ENCODE measurements around the gene PDXK.

Gene PDXK

GRCh38 chr21:43771698-43772424, 52.9 kb downstream of the PDXK start:
- no peak overlapping the region for H3K27ac ChIP-seq
- H3K9me3 ChIP-seq = no peaks in the 10 kb centered on the region
- H3K4me3 ChIP-seq (ENCODE audit: low read depth in 1 of 2, low read length in 1 of 2) = no peak overlapping the region
- H3K36me3 ChIP-seq = peaks cover 21% of the 10 kb centered on the region
- H3K4me1 ChIP-seq (ENCODE audit: control insufficient read depth in 1 of 2, insufficient read depth in 1 of 2, low read depth in 1 of 2, low read length in 1 of 2) = peaks cover 24 to 28% of the 10 kb centered on the region in 2 experiments
- no peak for TF ChIP-seq CTCF (IDR thresholded peaks at IDR 0.05)
- H3K27me3 ChIP-seq = peaks cover 18% of the 10 kb centered on the region

GRCh38 chr21:43772425-43772821, 53.5 kb downstream of the PDXK start:
- no peak for TF ChIP-seq CTCF (IDR thresholded peaks at IDR 0.05)
- no peaks in the 10 kb centered on the region for H3K9me3 ChIP-seq
- no peak overlapping the region for H3K27ac ChIP-seq
- H3K27me3 ChIP-seq = peaks cover 18% of the 10 kb centered on the region
- peaks cover 21% of the 10 kb centered on the region for H3K36me3 ChIP-seq
- no peak overlapping the region for H3K4me3 ChIP-seq (ENCODE audit: low read depth in 1 of 2, low read length in 1 of 2)
- peaks cover 24 to 28% of the 10 kb centered on the region in 2 experiments for H3K4me1 ChIP-seq (ENCODE audit: control insufficient read depth in 1 of 2, insufficient read depth in 1 of 2, low read depth in 1 of 2, low read length in 1 of 2)

- no peaks in the 10 kb centered on the region for H3K9me3 ChIP-seq
- H3K27ac ChIP-seq = no peak overlapping the region
- no peak for TF ChIP-seq CTCF (IDR thresholded peaks at IDR 0.05)
Observed at GRCh38 chr21:43774163-43774562, 55.2 kb downstream of the PDXK start.

GRCh38 chr21:43775190-43775589, 56.3 kb downstream of the PDXK start:
- peaks cover 17 to 28% of the 10 kb centered on the region in 2 experiments for H3K4me1 ChIP-seq (ENCODE audit: control insufficient read depth in 1 of 2, insufficient read depth in 1 of 2, low read depth in 1 of 2, low read length in 1 of 2)
- H3K9me3 ChIP-seq = no peaks in the 10 kb centered on the region
- H3K27ac ChIP-seq = peak overlapping the region; percentile 99
- no peak for TF ChIP-seq CTCF (IDR thresholded peaks at IDR 0.05)
- peaks cover 21% of the 10 kb centered on the region for H3K36me3 ChIP-seq
- H3K4me3 ChIP-seq (ENCODE audit: low read depth in 1 of 2, low read length in 1 of 2) = peak overlapping the region; percentile 85 to 94
- H3K27me3 ChIP-seq = no peaks in the 10 kb centered on the region

More at GRCh38 chr21:43774163-43774562, 55.2 kb downstream of the PDXK start:
- Histone ChIP-seq H3K27me3 (peaks cover 3% of the 10 kb centered on the region), H3K36me3 (peaks cover 21% of the 10 kb centered on the region), H3K4me3 (ENCODE audit: low read depth in 1 of 2, low read length in 1 of 2) (no peak overlapping the region), H3K4me1 (ENCODE audit: control insufficient read depth in 1 of 2, insufficient read depth in 1 of 2, low read depth in 1 of 2, low read length in 1 of 2) (peaks cover 17 to 28% of the 10 kb centered on the region in 2 experiments)

- H3K36me3 ChIP-seq = peaks cover 21% of the 10 kb centered on the region
- peak within 1 kb of the TSS; percentile 85 to 94 for H3K4me3 ChIP-seq (ENCODE audit: low read depth in 1 of 2, low read length in 1 of 2)
- H3K9me3 ChIP-seq = no peaks in the 10 kb centered on the region
- H3K27ac ChIP-seq = peak within 1 kb of the TSS; percentile 99
- H3K4me1 ChIP-seq (ENCODE audit: control insufficient read depth in 1 of 2, insufficient read depth in 1 of 2, low read depth in 1 of 2, low read length in 1 of 2) = peaks cover 17 to 28% of the 10 kb centered on the region in 2 experiments
- no peaks in the 10 kb centered on the region for H3K27me3 ChIP-seq
- TF ChIP-seq CTCF (IDR thresholded peaks at IDR 0.05) = no peak
Observed at GRCh38 chr21:43775795-43776430, 57.0 kb downstream of the PDXK start, which contains the start of gene CSTB. Gene CSTB (minus strand): TSS chr21:43776308. CDS start chr21:43776269, 39 bp downstream.
